ENCODE data around the gene PIEZO1.

DNA sequence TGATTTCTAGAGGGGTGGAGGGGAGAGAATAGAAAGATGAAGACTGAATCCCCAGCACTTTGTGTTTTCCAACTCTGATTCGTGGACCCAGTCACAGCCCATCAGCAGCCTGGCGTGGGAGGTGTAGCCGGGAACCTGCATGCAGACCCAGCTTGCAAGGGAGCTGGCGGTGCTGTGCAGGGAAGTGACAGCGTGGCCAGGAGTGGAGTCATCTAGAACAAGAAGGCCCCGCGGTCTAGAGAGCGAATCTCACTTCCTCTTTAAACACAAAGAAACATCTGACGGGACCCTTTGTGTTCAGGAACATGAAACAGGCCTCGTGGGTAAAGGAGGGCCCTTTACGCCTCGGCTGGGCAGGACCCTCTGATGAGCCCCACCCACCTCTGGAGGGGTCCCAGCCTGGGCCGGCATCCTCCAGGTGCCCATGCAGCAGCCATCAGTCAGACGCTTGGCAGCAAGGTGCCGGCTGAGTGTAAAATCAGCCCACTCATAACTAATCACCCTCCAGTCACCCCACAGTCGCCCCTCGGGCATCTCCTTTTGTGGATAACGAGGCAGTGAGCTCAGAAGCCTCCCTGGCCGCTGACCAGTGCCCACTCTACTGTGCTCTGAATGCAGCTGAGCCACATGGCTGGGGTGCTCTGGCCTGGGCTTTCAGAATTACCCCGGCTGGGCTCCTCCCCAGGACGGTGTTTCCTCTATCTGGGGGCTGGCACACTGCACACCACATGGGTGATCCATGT lies 103.1 kb downstream of the PIEZO1 start:
- TF ChIP-seq SRF (IDR thresholded peaks at IDR 0.05; ENCODE audit: low read depth), result no peak
- TF ChIP-seq, protein P1, sequence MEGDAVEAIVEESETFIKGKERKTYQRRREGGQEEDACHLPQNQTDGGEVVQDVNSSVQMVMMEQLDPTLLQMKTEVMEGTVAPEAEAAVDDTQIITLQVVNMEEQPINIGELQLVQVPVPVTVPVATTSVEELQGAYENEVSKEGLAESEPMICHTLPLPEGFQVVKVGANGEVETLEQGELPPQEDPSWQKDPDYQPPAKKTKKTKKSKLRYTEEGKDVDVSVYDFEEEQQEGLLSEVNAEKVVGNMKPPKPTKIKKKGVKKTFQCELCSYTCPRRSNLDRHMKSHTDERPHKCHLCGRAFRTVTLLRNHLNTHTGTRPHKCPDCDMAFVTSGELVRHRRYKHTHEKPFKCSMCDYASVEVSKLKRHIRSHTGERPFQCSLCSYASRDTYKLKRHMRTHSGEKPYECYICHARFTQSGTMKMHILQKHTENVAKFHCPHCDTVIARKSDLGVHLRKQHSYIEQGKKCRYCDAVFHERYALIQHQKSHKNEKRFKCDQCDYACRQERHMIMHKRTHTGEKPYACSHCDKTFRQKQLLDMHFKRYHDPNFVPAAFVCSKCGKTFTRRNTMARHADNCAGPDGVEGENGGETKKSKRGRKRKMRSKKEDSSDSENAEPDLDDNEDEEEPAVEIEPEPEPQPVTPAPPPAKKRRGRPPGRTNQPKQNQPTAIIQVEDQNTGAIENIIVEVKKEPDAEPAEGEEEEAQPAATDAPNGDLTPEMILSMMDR (IDR thresholded peaks at IDR 0.05 in 2 of 3, conservative IDR thresholded peaks at IDR 0.05 in 1 of 3; ENCODE audit: borderline replicate concordance in 1 of 3, insufficient read depth in 1 of 3, low read depth in 2 of 3, low read length in 2 of 3), result no peak
- TF ChIP-seq POLR2A (IDR thresholded peaks at IDR 0.05; ENCODE audit: borderline replicate concordance, extremely low read depth, insufficient read depth, insufficient read length), result no peak
- TF ChIP-seq YY1 (IDR thresholded peaks at IDR 0.05; ENCODE audit: extremely low read depth, insufficient replicate concordance, low read depth, low read length), result no peak
- TF ChIP-seq ELF1 (IDR thresholded peaks at IDR 0.05; ENCODE audit: borderline replicate concordance, low read depth), result no peak
- TF ChIP-seq CBX3 (IDR thresholded peaks at IDR 0.05; ENCODE audit: low read depth), result no peak
- TF ChIP-seq POLR2AphosphoS5 (IDR thresholded peaks at IDR 0.05; ENCODE audit: low read depth, low read length), result no peak
- TF ChIP-seq, protein P2, sequence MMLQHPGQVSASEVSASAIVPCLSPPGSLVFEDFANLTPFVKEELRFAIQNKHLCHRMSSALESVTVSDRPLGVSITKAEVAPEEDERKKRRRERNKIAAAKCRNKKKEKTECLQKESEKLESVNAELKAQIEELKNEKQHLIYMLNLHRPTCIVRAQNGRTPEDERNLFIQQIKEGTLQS (IDR thresholded peaks at IDR 0.05), result no peak
- no peak for TF ChIP-seq ZNF274 (IDR thresholded peaks at IDR 0.05; ENCODE audit: low read depth, low read length)
- TF ChIP-seq EGR1 (IDR thresholded peaks at IDR 0.05; ENCODE audit: low read depth), result no peak
- TF ChIP-seq SIN3A (IDR thresholded peaks at IDR 0.05; ENCODE audit: low read depth), result no peak
- no peak for TF ChIP-seq TCF7L2 (IDR thresholded peaks at IDR 0.05; ENCODE audit: borderline replicate concordance, extremely low read depth, insufficient read depth, insufficient read length)

Measured in HCT116 (cell line).